ENCODE results near the gene NADSYN1. TPM values are rescaled to one million over a fixed set of nuclear protein-coding genes. Genes with fewer than 3 reads are reported as not detected.

Gene NADSYN1
- total RNA-seq, 1 donor from 2014 or later, result 45.1 TPM

DNA sequence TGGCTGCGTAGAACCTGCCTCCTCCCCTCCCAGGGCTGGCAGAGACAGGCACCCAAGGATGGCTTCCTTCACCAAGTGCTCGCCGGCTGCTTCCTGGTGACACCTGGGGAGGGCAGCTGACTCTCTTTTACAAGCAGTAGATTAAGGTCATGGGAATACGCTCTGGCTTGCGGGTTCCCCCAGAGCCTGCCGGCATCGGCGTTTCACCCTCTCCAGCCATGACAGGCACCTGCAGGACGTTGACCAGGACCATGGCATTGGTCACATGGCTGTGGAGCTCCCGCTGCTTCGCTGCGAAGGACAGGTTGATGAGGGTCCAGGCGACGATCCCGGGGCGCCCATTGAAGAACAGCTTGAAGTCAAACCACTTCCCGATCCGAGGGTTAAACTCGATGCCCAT, 14.4 kb upstream of the NADSYN1 start:
- TF ChIP-seq, protein P1, sequence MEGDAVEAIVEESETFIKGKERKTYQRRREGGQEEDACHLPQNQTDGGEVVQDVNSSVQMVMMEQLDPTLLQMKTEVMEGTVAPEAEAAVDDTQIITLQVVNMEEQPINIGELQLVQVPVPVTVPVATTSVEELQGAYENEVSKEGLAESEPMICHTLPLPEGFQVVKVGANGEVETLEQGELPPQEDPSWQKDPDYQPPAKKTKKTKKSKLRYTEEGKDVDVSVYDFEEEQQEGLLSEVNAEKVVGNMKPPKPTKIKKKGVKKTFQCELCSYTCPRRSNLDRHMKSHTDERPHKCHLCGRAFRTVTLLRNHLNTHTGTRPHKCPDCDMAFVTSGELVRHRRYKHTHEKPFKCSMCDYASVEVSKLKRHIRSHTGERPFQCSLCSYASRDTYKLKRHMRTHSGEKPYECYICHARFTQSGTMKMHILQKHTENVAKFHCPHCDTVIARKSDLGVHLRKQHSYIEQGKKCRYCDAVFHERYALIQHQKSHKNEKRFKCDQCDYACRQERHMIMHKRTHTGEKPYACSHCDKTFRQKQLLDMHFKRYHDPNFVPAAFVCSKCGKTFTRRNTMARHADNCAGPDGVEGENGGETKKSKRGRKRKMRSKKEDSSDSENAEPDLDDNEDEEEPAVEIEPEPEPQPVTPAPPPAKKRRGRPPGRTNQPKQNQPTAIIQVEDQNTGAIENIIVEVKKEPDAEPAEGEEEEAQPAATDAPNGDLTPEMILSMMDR (conservative IDR thresholded peaks at IDR 0.05), result no peak
- Mint-ChIP-seq H3K36me3 (ENCODE audit: low read depth) (peaks cover 24% of the 10 kb centered on the region), H3K9me3 (no peaks in the 10 kb centered on the region), H3K27me3 (ENCODE audit: low read depth) (no peaks in the 10 kb centered on the region), H3K4me3 (no peak overlapping the region), H3K4me1 (peaks cover 4% of the 10 kb centered on the region), H3K27ac (ENCODE audit: unreplicated experiment) (no peak overlapping the region)
- DNase-seq (ENCODE audit: low read depth, low spot score), result no peak

DNA sequence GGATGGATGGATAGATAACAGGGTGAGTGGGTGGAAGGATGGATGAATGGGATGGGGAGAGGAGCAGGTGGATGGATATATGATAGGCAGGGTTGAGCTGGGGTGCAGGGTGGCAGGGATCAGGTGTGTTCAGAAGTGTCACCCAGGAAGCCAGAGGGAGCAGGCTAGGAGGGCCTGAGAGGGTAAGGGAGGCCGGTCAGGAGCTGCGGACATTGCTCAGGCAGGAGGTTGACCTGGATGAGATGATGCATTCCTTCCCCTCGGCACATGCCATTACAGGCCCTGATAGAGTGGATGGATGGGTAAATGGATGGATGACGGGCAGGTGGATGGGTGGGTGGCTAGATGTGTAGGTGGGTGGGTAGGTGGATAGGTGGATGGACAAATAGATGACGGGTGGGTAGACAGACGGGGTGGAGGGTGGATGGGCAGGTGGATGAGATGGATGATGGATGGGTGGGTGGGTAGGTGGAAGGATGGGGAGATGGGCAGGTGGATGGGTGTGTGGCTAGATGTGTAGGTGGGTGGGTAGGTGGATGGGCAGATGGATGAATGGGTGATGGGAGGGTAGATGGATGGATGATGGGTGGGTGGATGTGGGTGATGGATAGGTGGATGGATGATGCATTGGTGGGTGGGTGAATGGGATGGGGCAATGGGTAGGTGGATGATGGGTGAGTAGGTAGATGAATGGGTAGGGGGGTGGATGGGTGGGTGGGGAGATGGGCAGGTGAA, 12.8 kb upstream of the NADSYN1 start:
- Mint-ChIP-seq H3K9me3 (no peaks in the 10 kb centered on the region), H3K27me3 (ENCODE audit: low read depth) (no peaks in the 10 kb centered on the region), H3K4me3 (no peak overlapping the region), H3K4me1 (peaks cover 5% of the 10 kb centered on the region), H3K36me3 (ENCODE audit: low read depth) (peaks cover 21% of the 10 kb centered on the region), H3K27ac (ENCODE audit: unreplicated experiment) (no peak overlapping the region)
- DNase-seq (ENCODE audit: low read depth, low spot score), result no peak
- TF ChIP-seq, protein P1 (conservative IDR thresholded peaks at IDR 0.05), result no peak

DNA sequence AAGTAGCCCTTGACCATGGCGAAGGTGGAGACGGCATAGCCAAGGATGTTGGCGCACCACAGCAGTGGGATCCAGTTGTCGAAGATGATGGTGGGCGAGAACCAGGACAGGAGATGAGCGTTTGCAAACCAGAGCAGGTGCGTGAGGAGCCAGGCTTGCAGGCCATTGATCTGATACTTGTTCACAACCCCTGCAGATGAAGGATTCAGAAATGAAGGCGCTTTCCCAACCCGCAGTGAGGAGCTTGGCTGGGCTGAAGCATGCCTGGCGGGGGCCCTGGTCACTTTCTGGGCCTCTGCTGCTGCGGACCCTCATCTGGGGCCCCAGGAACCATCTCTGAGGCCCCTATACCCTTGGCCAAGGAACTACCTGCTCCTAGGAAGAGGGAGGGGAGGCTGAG, 11.8 kb upstream of the NADSYN1 start:
- H3K36me3 Mint-ChIP-seq (ENCODE audit: low read depth), result peaks cover 27% of the 10 kb centered on the region
- H3K27ac Mint-ChIP-seq (ENCODE audit: unreplicated experiment), result no peak overlapping the region
- H3K9me3 Mint-ChIP-seq, result no peaks in the 10 kb centered on the region
- no peak overlapping the region for H3K4me3 Mint-ChIP-seq
- no peaks in the 10 kb centered on the region for H3K27me3 Mint-ChIP-seq (ENCODE audit: low read depth)
- DNase-seq (ENCODE audit: low read depth, low spot score), result no peak
- TF ChIP-seq, protein P1 (conservative IDR thresholded peaks at IDR 0.05), result no peak
- H3K4me1 Mint-ChIP-seq, result peaks cover 15% of the 10 kb centered on the region

DNA sequence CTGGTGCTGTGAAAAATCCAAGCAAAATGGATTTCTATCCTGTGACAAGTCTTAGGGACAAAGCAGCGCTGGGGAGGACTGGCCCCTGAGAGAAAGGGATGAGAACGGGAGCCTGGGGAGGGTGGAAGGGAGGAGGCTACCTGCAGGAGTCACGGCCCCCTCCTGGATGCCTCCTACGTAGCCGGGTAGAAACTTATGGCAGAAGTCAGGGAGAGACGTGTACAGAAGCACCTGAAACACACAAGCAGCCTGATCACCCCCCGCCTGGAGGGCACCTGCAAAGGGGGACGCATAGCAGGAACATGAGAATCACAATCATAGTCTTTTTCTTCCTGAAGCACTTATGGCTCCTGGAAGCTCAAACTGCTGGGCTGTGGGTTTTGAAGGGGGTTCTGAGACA, 10.9 kb upstream of the NADSYN1 start:
- Mint-ChIP-seq H3K36me3 (ENCODE audit: low read depth) (peaks cover 35% of the 10 kb centered on the region), H3K27me3 (ENCODE audit: low read depth) (no peaks in the 10 kb centered on the region), H3K9me3 (no peaks in the 10 kb centered on the region), H3K4me3 (peak overlapping the region; percentile 31), H3K4me1 (peaks cover 23% of the 10 kb centered on the region), H3K27ac (ENCODE audit: unreplicated experiment) (no peak overlapping the region)
- TF ChIP-seq, protein P1 (conservative IDR thresholded peaks at IDR 0.05), result no peak
- no peak for DNase-seq (ENCODE audit: low read depth, low spot score)

DNA sequence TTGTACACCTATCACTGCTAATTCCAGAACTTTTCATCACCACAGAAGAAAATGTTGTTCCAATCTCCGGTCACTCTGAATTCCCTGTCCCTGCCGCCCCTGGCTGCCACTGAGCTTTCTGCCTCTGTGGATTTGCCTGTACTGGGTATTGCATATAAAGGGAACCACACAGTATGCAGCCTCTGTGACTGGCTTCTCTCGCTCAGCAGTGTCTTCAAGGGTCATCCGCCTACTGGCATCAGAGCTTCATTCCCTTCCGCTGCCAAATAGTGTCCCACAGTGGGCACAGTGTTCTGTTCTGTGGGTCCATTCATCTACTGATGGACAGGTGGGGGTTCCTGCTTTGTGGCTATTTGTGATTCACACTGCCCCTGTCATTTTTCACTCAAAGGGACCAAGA, 10.1 kb upstream of the NADSYN1 start:
- Mint-ChIP-seq H3K9me3 (no peaks in the 10 kb centered on the region), H3K4me3 (no peak overlapping the region), H3K4me1 (peaks cover 31% of the 10 kb centered on the region), H3K27ac (ENCODE audit: unreplicated experiment) (no peak overlapping the region), H3K36me3 (ENCODE audit: low read depth) (peaks cover 39% of the 10 kb centered on the region), H3K27me3 (ENCODE audit: low read depth) (no peaks in the 10 kb centered on the region)
- DNase-seq (ENCODE audit: low read depth, low spot score), result no peak
- TF ChIP-seq, protein P1 (conservative IDR thresholded peaks at IDR 0.05), result no peak
